Endodermal cell (in vitro differentiated cells): ENCODE data around the gene KASH5. TPM values are rescaled to one million over a fixed set of nuclear protein-coding genes. Genes with fewer than 3 reads are reported as not detected.

Experiments
- DNase-seq: peaks from one replicate; pipeline ENCODE4 v3.0.0-alpha.2; 2017
- H3K27ac ChIP-seq: 2 replicates; pipeline ENCODE4 v1.5.1; 2013; ENCODE audit warnings: mild to moderate bottlenecking, low read depth, low read length, moderate library complexity
- H3K27me3 ChIP-seq: 2 replicates; pipeline ENCODE4 v1.6.1; 2013; ENCODE audit warnings: mild to moderate bottlenecking, low read length, moderate library complexity; ENCODE audit not compliant: insufficient read depth, control insufficient read depth, poor library complexity, severe bottlenecking
- H3K36me3 ChIP-seq: 2 replicates; pipeline ENCODE4 v1.7.0; 2013; ENCODE audit warnings: mild to moderate bottlenecking, low read length, moderate library complexity; ENCODE audit not compliant: control insufficient read depth, insufficient read depth
- H3K4me1 ChIP-seq: one replicate; pipeline ENCODE4 v1.7.0; 2013; ENCODE audit warnings: low read length; ENCODE audit not compliant: control insufficient read depth, insufficient read depth
- H3K4me3 ChIP-seq: 2 replicates; pipeline ENCODE4 v1.5.1; 2013; ENCODE audit warnings: mild to moderate bottlenecking, low read length, moderate library complexity
- H3K9ac ChIP-seq: 2 replicates; pipeline ENCODE4 v1.6.1; 2013; ENCODE audit warnings: mild to moderate bottlenecking, low read length, moderate library complexity; ENCODE audit not compliant: poor library complexity, severe bottlenecking; ENCODE audit errors: extremely low read depth
- H3K9me3 ChIP-seq: 2 replicates; pipeline ENCODE4 v1.6.1; 2013; ENCODE audit warnings: mild to moderate bottlenecking, low read length, moderate library complexity; ENCODE audit not compliant: control insufficient read depth
- H3K27ac Mint-ChIP-seq: 2 replicates; pipeline ENCODE4 v1.8.0; 2020; ENCODE audit warnings: mixed read lengths
- H3K27me3 Mint-ChIP-seq: 2 replicates; pipeline ENCODE4 v1.8.0; 2021; ENCODE audit warnings: mild to moderate bottlenecking, mixed read lengths; ENCODE audit not compliant: insufficient read depth
- H3K36me3 Mint-ChIP-seq: 2 replicates; pipeline ENCODE4 v1.8.0; 2020; ENCODE audit warnings: low read depth, mixed read lengths
- H3K4me1 Mint-ChIP-seq: 2 replicates; pipeline ENCODE4 v1.8.0; 2020; ENCODE audit warnings: mixed read lengths
- H3K4me3 Mint-ChIP-seq: 2 replicates; pipeline ENCODE4 v1.8.0; 2020; ENCODE audit warnings: mild to moderate bottlenecking, moderate library complexity, mixed read lengths
- H3K9me3 Mint-ChIP-seq: 2 replicates; pipeline ENCODE4 v1.8.0; 2020; ENCODE audit warnings: mild to moderate bottlenecking, mixed read lengths
- CTCF ChIP-seq: fragments of 200-600 bp; sonication (generic); conservative IDR thresholded peaks from 2 replicates; pipeline ENCODE4 v1.5.0; 2021; ENCODE audit warnings: antibody characterized with exemption, mild to moderate bottlenecking
- WGBS, 2 experiments: methylation state at CpG; one replicate each; pipeline versions ENCODE4 v1.1.5 to v1.1.7; 2013; ENCODE audit warnings: missing lambda C conversion rate in 2 of 2, mixed read lengths in 1 of 2; ENCODE audit not compliant: insufficient coverage in 1 of 2, insufficient read length in 1 of 2; 5-methylcytosine and 5-hydroxymethylcytosine counted together
- total RNA-seq, 2 donors: library from RNA; stranded (reverse); fragmentation: NEBNext Ultra II Directional in 1 of 2; extraction: Animal tissue kit (Norgen Biotek cat#: 25700) in 1 of 2; gene quantifications; 2 replicates in 1 of 2; 3 replicates in 1 of 2; pipeline ENCODE4 v1.2.1, GENCODE V29; 2021

KASH5 gene
- total RNA-seq, 2 donors from 2014 or later = 0.13 TPM; not detected in 1

- Histone ChIP-seq H3K36me3 (no peaks in the 10 kb centered on the region), H3K9ac (no peak overlapping the region), H3K4me1 (peaks cover 13% of the 10 kb centered on the region), H3K27ac (no peak overlapping the region), H3K9me3 (no peaks in the 10 kb centered on the region), H3K4me3 (no peak overlapping the region), H3K27me3 (no peaks in the 10 kb centered on the region)
- 91 to 96% methylated on average over 4 to 7 of the region's 7 CpGs for WGBS, 2 experiments
- no peak for DNase-seq
- H3K36me3 Mint-ChIP-seq = no peaks in the 10 kb centered on the region
- TF ChIP-seq CTCF = no peak
- peaks cover 9% of the 10 kb centered on the region for H3K27me3 Mint-ChIP-seq
- no peak overlapping the region for H3K27ac Mint-ChIP-seq
- peaks cover 13% of the 10 kb centered on the region for H3K4me1 Mint-ChIP-seq
- H3K9me3 Mint-ChIP-seq = no peaks in the 10 kb centered on the region
- no peak overlapping the region for H3K4me3 Mint-ChIP-seq
Measured at GRCh38 chr19:49407079-49407478, 19.0 kb downstream of the KASH5 start.

GRCh38 chr19:49407482-49408015, 19.5 kb downstream of the KASH5 start:
- Mint-ChIP-seq H3K9me3 (no peaks in the 10 kb centered on the region), H3K4me3 (no peak overlapping the region), H3K36me3 (no peaks in the 10 kb centered on the region), H3K27me3 (peaks cover 9% of the 10 kb centered on the region), H3K27ac (no peak overlapping the region), H3K4me1 (peaks cover 13% of the 10 kb centered on the region)
- no peak overlapping the region for H3K4me3 ChIP-seq
- WGBS, 2 experiments = 89 to 93% methylated on average over 16 of the region's 16 CpGs
- H3K9ac ChIP-seq = no peak overlapping the region
- H3K9me3 ChIP-seq = no peaks in the 10 kb centered on the region
- H3K4me1 ChIP-seq = peaks cover 13% of the 10 kb centered on the region
- no peak for TF ChIP-seq CTCF
- H3K27ac ChIP-seq = no peak overlapping the region
- H3K27me3 ChIP-seq = no peaks in the 10 kb centered on the region
- H3K36me3 ChIP-seq = no peaks in the 10 kb centered on the region
- DNase-seq = no peak

GRCh38 chr19:49408816-49409440, 20.9 kb downstream of the KASH5 start:
- H3K27me3 Mint-ChIP-seq = peaks cover 9% of the 10 kb centered on the region
- no peak overlapping the region for H3K9ac ChIP-seq
- H3K4me1 Mint-ChIP-seq = peaks cover 16% of the 10 kb centered on the region
- no peaks in the 10 kb centered on the region for H3K9me3 ChIP-seq
- H3K4me3 Mint-ChIP-seq = no peak overlapping the region
- no peaks in the 10 kb centered on the region for H3K36me3 Mint-ChIP-seq
- no peak for TF ChIP-seq CTCF
- no peak for DNase-seq
- WGBS, 2 experiments = 82 to 89% methylated on average over 5 to 8 of the region's 8 CpGs
- no peak overlapping the region for H3K27ac ChIP-seq
- no peaks in the 10 kb centered on the region for H3K36me3 ChIP-seq
- no peak overlapping the region for H3K27ac Mint-ChIP-seq
- peaks cover 6% of the 10 kb centered on the region for H3K4me1 ChIP-seq
- H3K27me3 ChIP-seq = no peaks in the 10 kb centered on the region
- no peak overlapping the region for H3K4me3 ChIP-seq
- H3K9me3 Mint-ChIP-seq = no peaks in the 10 kb centered on the region
